NB4 (cell line): ENCODE measurements around the gene CASKIN1.

Experiments
- CTCF ChIP-seq: IDR thresholded peaks from one replicate; pipeline ENCODE4 v1.5.1; 2012; ENCODE audit warnings: low read depth, low read length
- MAX ChIP-seq: IDR thresholded peaks from 2 replicates; pipeline ENCODE4 v1.6.1; 2011; ENCODE audit warnings: low read depth, low read length
- POLR2A ChIP-seq: IDR thresholded peaks from 2 replicates; pipeline ENCODE4 v1.6.1; 2011; ENCODE audit warnings: mild to moderate bottlenecking; ENCODE audit not compliant: insufficient read length; ENCODE audit errors: extremely low read depth

- no peak for TF ChIP-seq POLR2A
- no peak for TF ChIP-seq CTCF
- no peak for TF ChIP-seq MAX
Measured at GRCh38 chr16:2170080-2170479, 26.3 kb downstream of the CASKIN1 start.
